ENCODE measurements around the gene SPECC1L.

The SPECC1L gene

DNA sequence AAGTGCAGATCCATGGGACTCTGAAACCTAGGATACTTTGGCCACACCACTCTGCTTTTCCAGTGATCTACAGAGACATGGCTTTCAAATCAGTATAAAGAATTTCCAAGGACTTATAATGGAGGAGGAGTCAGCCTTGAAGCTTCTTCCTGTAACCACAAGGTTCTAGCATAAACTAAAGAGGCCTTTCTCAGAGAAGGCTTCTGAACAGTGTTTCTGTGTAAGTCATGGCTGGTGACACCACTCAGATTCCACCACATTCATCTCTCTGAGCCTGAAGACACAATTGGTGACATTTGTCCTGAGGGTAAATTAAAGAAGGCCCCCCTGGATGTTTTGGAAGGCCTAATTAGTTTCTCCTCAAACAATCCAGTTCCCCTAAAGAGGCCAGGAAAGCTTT lies 127.8 kb downstream of the SPECC1L start:
- no peak for DNase-seq (ENCODE audit: low spot score)

DNA sequence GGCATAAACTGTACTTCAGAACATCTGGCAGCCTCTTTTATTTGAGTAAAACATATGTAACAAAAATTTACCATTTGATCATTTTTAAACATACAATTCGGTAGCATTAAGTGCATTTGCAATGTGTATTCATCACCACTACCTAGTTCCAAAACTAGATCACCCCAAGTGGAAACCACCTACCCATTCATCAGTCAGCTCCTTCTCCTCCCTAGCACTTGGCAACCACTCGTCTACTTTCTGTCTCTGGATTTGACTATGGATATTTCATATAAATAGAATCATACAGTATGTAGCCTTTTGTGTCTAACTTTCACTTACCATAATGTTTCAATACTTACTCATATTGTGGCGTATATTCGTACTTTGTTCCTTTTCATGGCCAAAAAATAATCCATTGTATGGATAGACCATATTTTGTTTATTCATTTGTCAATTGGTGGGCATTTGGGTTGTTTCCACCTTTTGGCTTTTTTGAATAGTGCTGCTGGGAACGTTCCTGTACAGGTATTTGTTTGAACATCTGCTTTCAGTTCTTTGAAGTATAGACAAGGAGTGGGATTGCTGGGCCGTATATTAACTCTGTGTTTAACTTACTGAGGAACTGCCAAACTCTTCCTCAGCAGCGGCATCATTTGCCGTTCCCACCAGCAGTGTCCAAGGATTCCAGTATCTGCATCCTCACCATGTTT lies 129.5 kb downstream of the SPECC1L start:
- DNase-seq (ENCODE audit: low spot score): no peak

DNA sequence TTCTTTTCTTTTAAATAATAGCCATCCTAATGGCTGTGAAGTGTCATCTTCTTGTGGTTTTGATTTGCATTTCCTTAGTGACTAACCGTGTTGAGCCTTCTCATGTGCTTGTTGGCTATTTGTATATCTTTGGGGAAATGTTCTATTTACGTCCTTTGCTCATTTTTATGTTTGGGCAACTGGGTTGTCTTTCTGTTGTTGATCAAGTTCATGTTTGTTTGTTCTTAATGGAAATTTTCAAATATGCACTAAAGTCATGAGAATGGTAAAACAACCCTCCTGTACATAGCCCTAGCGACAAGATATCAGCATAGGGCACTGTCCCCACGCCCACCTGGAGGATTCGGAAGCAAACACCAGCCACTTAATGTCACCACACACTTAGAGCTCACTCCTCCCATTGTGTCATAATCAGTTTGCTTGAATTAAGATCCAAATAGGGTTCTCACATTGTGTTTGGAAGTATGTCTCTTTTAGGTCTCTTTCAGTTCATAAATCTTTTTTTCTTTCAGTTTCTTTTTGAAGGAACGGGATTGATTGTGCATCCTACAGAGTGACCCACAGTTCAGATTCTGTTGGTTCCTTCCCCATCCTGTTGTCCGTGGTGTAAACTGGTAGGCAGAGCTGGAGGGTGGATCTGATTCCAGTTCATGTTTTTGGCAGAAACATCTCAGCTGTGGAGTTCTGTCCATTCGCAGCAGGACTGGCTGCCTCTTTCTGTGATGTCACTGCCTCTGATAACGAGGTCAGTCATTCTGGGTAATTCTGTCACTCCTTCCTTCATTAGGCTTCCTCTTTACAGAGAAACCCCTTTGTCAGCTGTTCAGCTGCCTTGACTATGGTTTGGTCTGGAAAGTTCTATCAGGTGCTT lies 130.3 kb downstream of the SPECC1L start:
- DNase-seq (ENCODE audit: low spot score): no peak

DNA sequence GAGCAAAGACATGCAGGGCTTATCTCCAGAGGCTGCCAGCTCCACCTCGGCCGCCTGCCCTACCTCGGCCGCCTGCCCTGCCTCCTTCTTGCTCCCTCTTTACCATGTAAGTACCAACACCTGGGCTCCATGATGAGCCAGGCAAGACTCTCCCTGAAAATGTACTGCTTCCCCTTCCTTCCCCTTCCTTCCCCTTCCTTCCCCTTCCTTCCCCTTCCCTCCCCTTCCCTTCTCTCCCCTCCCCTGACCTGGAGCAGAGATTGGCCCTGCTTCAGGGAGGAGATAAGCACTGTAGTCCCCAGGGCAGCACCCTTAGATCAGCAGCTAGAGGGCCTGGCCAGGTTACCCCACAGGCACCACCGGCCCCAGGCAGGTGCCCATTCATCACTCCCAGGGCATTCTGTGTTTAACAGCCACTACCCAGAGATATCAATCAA lies 131.3 kb downstream of the SPECC1L start:
- DNase-seq (ENCODE audit: low spot score): no peak

DNA sequence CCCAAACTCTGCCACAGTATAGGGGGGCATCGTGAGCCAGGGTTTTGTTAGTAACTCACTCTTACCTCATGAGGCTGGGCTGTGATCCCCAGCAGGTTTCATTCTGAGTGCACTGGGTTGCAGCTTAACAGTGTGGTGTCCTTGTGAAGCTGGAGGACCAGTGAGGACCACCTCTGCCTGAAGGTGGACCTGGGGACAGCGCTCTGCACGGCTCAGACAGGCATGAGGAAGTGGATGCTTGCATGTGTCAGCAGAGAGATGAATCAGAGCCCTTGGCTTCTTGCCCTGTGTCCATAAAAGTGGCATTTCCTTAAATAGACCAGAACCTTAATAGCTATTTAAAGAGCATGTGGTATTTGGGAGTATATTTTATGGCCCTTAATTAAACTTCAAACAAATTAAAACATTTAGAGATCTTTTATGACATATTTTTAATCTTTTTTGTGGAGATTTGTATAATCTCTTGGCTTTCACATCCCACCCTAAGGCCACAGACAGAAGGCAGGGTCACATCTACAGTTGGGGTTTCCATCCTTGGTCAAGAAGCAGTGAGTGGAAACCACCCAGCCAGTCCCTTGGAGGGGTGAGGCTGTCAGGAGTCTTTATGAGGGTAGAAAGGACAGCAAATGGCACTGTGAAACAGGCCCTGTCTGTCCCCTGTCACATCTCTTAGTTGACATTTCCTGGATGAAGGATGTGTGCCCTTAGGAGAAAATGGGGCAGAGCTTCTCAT lies 132.0 kb downstream of the SPECC1L start:
- DNase-seq (ENCODE audit: low spot score): no peak

DNA sequence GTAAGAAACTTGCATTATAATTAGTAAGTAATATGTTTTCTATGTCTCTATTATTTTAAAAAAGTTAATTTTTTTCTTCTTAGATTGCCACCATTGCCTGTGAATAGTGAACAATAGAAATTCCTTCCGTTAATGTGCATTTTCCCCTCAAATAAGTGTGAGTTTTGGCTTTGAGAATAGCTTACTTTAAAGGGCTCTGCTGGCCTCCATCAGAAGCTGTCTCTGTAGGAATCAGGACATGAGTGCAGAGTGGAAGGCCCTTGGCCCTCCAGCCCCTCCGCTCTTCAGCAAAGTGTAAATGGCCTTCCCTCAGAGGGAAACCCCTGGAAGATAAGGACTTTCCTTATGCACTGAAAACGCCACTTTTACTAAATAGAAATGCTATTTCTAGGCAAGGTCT lies 132.7 kb downstream of the SPECC1L start:
- no peak for DNase-seq (ENCODE audit: low spot score)

DNA sequence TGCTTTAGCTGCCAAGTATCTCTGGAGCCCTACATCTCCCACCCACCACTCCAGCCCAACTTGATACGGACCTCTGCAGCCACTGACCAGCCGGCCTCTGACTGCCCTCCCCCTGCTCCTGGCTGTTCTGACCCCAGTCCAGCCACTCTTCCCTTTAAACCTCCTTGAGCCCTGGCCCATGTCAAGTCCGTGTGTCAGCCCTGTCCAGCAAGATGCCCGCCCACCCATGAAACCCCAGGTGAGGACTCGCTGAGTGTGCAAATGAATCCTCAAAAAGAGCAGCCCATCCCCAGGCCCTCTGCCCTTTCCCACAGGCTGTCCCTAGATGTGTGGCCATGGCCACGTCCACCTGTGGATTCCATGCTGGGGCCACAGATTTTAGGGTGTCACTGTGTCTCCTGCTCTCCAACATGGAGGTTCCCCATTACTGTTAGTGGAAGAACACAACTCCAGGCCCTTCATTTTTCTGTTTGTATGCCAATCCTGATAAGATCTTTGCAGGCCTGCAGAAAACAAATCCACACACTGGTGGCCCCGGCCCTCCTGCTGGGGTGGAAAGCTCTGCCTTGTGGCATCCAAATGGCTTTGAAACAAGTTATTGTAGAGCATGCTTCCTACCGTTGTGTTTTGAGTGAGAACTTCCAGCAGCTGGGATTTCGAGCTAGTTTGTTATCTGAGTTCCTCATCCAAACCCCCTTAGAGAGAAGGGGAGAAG lies 134.1 kb downstream of the SPECC1L start:
- no peak for DNase-seq (ENCODE audit: low spot score)

DNA sequence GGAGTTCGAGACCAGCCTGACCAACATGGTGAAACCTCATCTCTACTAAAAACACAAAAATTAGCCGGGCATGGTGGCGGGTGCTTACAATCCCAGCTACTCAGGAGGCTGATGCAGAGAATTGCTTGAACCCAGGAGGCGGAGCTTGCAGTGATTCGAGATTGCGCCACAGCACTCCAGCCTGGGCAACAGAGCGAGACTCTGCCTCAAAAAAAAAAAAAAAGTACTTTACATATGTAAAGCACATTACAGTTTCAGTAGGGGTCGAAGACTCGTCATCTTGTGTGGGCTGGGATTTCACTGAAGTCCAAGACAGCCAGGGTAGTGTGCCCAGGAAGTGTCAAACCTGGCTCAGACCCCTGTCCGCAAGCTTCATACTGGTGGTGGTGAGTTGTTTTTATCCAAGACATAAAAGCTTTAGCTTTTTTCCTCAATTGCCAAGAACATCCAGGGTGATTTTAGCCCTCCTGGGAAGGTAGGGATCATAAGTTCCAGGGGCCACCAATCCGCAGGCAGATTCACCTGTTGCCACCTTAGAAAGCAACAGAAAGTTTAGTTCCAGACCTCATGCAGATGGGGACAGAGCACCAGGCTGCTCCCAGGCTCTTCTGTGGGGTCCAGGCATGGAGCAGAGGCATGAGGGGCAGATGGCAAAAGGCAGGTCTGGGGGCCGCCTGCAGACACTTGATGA lies 135.1 kb downstream of the SPECC1L start:
- no peak for DNase-seq (ENCODE audit: low spot score)

DNA sequence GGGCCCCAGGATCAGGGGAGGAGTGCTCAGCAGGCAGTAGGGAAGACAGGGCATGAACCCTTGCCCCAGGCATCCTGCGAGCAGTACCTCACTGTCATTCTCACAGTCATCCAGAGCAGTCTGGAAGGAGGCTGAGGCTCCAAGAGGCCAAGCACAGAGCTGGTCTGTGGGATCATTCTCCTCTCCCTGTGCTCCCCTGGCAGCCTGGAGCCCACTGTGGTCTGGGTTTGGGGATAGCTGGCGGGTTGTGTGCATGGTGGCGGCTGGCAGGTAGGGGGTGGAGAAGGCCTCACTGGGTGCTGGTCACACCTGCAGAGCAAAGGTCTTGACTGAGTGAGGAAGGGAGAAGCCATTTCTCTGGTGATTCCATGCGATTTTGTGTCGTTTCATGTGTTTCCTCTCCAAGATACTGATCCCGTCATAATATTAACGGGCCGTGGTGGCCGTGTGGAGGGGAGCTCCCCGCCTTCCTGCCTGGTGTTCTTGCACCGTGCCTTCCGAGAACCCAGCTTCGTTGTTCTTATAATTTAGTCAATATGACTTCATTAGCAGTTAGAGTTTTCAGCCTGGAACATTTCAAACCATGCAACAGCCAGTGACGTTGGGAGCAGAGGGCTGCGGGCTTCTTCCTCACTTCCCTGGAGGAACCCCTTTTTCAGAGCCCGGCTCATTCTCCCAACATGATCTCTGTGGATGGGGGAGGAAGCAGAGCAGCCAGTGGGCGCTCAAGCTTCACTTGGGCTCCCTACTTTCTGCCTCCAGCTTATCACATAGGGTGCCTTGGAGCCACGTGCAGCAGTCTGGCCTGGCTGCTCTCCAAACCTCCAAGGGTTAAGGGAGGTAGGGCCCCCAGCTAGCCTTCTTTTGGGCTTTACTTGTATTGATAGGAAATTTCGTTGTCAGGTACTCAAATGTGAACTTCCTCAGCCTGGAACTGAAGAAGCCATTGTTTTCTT lies 136.0 kb downstream of the SPECC1L start:
- DNase-seq (ENCODE audit: low spot score): no peak

DNA sequence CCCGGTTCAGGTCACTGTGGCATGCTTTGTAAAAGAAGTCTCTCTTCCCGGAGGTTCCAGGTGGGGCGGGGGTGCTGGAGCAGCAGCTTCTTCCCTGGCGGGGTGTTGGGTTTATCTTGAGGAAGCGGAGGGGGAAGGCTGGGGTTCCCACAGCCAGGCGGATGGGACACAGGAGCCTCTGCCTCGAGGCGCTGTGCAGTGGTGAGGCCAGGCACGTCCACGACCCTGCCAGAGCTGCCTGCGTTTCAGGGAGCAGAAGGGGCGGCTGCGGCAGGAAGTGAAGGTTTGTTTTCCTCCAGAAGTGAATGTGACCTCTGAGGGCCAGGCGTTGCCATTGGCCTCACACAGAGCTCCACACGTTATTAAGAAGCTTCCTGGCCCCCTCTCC lies 136.6 kb downstream of the SPECC1L start:
- no peak for DNase-seq (ENCODE audit: low spot score)

DNA sequence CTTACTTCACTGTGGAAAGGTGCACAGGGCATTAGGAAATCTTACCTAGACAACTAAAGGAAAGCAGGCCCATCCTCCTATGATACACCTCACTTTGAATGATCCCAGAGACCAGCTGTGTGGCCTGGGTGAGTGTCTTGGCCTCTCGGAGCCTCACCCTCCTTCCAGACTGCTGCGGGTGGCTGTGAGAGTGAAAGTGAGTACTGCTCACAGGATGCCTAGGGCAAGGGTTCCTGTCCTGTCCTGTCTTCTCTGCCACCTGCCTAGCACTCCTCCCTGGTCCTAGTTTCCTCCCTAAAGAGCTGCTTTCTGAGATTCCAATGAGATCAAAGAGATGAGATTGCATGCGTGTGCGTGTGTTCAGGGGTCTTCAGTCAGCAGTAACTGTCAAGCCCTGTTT lies 137.3 kb downstream of the SPECC1L start:
- no peak for DNase-seq (ENCODE audit: low spot score)

DNA sequence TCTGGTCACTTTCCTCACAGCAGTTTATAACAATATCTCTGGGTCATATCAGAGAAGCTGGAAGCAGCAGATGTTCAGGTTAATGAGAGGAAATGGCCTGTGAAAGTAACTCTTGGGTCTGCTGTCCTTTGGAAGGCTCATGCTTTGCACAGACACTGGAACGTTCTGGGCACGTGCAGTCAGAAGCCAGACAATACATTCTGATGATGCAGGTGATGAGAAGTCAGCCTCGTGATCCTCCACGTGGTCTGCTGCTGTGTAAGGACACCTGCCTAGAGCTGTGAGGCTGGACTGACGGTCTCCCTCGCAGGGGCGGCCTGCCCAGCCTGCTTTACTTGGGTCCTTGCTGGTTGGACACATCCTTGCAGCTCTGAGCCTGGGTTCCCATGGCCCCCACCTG lies 138.0 kb downstream of the SPECC1L start:
- DNase-seq (ENCODE audit: low spot score): no peak

DNA sequence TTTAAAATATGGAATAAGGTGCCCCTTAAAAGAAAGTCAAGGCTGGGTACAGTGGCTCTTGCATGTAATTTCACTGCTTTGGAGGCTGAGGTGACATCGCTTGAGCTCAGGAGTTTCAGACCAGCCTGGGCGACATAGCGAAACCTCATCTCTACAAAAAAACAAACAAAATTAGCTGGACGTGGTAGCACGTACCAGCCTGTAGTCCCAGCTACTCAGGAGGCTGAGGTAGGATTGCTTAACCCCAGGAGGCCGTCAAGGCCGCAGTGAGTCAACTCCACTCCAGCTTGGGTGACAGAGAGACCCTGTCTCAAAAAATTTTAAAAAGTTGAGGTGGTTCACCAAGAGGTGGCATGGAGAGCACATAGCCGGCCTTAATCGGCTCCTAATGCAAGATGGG lies 139.1 kb downstream of the SPECC1L start:
- no peak for DNase-seq (ENCODE audit: low spot score)

DNA sequence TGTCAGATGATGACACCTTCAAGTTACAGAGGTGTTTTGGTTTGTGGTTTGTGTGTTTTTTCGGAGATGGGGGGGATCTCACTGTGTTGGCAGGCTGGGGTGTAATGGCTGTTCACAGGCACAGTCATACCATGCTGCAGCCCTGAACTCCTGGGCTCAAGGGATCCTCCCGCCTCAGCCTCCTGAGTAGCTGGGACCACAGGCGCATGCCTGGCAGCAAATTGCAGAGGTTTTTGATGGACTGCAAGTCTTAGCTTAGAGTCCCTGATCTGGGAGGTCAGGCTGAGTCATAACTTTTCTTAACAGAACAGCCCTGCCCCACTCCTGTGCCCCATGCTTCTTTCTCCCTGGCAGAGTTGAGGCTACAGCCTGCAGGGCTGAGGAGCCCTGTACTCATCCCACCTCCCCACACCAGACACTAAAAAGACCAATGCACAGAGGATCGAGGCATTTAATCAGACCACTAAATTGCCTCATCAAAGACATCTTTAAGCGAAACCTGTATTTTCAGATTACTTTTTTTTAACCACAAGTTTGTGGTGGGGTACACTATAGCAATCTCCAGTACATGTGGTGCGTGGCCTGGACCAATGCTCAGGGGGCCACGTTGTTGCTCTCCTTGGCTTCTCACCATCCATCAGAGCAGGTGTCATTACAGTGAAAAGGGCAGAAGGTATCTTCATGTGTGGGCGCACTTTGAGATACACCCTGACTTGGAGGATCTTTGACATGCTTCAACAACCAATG lies 139.7 kb downstream of the SPECC1L start:
- no peak for DNase-seq (ENCODE audit: low spot score)

DNA sequence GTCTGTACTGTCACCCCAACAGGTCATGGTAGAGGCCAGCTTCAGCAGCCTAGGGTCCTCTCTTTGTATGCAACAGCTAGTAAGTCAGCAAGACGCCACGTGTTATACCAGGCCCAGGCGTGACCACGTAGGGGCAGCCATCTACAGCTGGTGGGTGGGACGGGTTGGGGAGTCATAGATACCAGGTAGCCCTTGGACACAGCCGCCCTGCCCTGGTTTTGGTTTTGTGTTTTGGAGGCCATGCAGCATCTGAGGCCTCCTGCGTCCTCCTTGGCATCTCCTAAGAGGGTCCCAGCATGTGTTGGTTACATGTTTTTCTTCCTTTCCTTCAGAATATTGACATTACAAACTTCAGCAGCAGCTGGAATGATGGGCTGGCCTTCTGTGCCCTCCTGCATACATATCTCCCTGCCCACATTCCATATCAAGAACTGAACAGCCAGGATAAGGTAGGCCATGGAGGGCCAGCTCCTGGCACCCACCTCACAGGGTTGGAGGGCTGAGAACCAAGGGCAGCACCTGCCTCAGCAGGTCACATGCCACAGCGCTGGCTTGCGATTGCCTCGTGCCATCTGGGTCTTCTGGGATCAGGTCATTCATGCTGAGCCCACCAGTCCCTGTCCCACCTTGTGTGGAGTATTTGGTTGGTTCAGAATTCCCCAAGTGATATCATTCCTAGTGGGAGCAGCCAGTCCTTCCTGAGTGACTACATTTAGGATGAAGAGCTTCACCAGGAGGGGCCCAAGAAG lies 140.8 kb downstream of the SPECC1L start:
- DNase-seq (ENCODE audit: low spot score): no peak

DNA sequence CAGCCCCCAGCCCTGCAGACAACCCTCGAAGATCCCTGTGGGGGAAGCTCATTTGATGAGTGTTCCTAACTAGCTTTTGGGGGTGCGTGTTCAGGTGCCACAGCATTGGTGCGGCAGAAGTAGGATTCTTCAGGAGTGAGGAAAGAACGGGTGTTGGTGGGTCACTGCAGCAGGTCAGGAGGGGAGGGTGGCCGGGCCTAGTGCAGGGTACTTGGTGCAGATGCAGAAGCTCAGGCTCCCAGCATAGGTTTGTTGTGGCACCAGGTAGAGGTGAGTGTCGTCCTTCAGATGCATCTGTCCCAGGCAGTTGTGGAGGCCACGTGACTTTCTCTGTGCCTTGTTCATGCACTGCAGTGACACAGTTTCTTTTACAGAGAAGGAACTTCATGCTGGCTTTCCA lies 141.6 kb downstream of the SPECC1L start:
- DNase-seq (ENCODE audit: low spot score): no peak

DNA sequence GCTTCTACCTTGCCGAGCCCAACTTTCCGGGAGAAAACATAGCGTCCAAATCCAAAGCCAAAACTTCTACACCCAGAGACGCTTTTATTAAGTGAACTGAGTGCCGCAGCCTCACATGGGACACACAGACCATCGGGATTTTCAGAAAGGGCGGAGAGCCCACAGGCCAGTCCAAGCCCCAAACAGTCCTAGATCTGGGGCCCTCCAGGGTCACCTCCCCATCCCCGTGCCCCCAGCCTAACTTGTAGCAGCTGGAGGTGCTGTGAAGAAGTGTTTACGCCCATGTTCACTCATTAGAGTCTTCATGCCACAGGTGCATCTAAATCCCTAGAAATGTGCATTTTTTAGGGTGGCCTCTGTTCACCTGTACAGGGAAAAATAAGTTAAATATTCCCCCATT lies 142.6 kb downstream of the SPECC1L start:
- no peak for DNase-seq (ENCODE audit: low spot score)

DNA sequence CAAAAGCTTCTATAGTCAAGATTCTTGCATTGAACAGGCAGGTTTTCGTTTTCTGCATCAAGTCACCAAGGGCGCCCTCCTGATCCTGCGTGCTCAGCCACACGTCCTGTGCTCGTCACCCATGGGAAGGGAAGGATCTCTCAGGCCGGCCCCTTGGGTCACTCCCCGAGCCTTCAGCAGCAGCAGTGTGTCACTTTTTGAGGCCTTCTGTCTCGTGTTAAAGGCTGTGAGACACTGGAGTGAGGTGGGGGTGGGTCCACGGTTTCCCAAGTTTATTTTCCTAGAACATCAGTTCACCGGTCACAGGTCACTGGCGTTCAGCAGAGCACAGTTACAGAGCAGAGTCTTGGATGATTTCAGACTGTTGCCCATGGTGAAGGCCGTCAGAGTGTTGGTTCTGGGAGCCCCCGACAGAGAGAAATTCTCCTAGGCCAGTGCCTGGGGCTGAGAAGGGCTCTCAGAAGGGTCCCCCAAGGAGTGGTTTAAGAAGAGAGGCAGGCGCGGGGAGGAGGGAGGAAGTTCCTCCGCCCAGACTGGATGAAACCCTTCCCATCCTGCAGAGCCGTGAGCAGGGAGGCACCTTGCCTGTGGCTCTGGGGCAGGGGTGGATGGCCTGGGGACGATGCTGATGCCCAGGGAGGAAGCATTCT lies 143.2 kb downstream of the SPECC1L start:
- DNase-seq (ENCODE audit: low spot score): no peak

Data from HuH-7.5 (cell line).